Caki2 (cell line): ENCODE results near the gene ITGB2. TPM values are rescaled to one million over a fixed set of nuclear protein-coding genes. Genes with fewer than 3 reads are reported as not detected.

ENCODE experiments used
- DNase-seq: peaks from one replicate; pipeline ENCODE4 v3.0.0-alpha.2; 2015; ENCODE audit warnings: low read depth
- in situ Hi-C: cut with HindIII; loops from 2 replicates; pipeline ENCODE4 v1.10.0; 2016; ENCODE audit warnings: low sequenced_read_pairs, low pct_unique_long_range_greater_than_20kb, mixed read lengths
- total RNA-seq: library from RNA; depleted of rRNA; stranded (reverse); fragments of >200 nt; shearing (Covaris generic); gene quantifications from 2 replicates; pipeline ENCODE4 v1.2.3, GENCODE V29; 2014; ENCODE audit warnings: low replicate concordance

Gene ITGB2
- total RNA-seq, 1 experiment from 2014 or later: 11.9 TPM

DNA sequence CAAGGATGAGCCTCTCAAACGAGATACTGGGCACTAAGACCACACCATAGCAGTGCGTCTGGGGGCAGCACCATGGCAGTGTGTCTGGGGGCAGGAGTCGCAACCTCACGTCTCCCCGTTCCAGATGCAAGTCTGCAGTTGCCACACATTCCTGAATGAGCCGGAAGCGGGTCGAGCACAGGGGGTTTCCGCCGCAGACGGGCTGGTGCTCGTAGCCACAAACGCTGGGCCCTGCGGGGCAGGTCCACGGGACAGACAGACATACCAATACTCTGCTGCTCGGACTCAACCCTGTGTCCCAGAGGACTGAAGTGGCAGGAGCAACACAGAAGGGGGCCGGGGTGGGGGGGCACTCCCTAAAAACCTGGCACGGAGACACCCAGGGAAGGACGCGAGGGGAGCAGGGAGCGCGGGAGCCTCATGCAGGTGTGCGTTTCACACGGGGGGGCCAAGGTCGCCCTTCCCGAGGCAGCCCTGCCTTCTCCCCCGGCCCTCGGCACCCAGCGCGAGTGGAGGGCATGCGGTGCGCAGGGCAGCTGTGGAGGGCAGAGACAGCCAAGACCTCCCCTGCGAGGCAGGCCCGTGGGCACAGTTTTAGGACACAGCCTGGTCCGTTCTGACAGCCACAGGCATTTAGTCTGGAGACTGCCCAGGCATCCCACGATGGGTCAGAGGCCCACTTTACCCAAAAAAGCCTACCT is 71.7 kb downstream of the ITGB2 start:
- no peak for DNase-seq
- in situ Hi-C loops: no loop called here

DNA sequence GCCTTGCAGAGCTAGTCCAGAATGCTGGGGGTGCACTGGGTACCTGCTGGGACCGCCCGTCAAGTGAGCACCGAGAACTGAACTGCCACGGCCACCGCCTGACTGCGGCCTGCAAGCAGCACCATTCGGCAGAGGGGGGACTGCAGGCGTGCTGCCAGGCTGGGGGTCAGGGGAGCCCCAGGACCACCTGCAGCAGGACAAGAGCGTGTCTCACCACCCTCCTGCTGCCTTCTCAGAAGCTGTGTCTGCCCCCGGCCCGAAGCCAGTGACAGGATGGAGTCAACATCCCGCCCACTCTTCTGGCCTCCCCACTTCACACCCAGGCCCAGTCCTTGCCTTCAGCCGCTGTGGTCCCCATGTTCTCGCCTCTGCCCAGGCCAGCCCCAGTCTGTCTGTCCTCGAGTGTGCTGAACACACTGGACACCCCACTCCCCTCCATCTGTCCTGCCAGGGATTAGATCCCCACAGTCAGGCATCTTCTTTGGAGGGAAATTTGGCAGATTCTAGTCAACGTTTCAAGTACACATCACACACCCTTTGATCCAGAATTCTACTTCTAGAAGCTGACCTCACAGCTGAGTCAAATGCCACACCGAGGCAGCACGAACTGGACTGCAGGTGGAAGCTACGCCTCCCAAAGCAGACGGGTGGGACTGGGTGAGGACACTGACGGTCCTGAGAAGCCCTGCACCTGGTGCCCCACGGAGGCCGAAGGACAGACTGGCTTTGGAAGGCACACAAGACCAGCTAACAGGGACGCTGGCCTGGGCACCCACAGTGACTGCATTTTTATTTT is 73.2 kb downstream of the ITGB2 start:
- in situ Hi-C loops: no loop called here
- no peak for DNase-seq

DNA sequence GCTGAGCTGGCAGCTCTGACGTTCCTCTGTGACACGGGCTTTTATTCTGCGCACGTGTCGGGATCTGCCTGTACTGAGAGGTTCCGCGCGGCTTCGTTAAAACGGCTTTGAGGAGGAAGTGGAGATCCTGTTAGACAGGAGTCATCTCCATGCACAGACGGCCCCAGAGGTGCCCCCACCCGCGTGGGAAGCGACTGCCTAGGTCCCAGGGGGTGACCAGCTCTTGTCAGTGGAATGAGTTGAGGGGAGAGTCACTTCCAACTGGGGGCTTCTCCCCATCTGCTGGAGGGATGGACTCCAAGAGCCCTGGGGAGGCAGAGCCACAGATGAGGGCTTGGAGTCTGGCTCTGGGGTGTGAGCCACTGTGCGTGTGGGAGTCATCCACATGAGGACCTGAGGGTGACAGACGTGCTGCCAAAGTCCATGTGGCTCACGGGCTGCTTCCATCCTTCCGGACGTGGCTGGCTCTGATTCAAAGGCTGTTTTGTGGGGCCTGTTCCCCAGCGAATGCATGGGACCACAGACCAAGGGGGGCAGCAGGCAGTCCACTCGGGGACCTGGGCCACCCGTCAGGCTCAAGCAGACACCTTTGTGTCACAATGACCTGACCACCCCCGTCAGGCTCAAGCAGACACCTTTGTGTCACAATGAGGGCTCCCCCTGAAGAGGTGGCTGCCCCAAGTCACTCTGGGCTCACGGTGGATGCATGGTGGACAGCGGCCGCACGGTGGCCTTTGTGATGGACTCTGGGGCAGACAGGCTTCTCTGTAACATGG is 74.0 kb downstream of the ITGB2 start:
- in situ Hi-C loops: no loop called here
- no peak for DNase-seq

DNA sequence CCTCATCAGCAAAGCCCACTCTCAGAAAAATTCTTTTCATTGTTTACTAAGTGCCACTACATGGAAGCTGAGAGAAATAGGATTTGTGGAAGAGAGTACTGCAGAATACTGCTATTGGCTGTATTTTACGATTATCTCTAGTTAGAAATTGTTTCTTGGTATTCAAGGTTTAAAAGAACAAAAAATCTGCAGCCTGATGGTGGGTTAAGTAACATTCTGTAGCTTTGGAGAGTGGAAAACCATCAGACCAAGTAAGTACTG is 74.5 kb downstream of the ITGB2 start:
- no peak for DNase-seq
- in situ Hi-C loops: no loop called here

GRCh38 chr21:44845418-44846223 is 75.1 kb downstream of the ITGB2 start:
- DNase-seq: peak; percentile 68
- in situ Hi-C loops: no loop called here

DNA sequence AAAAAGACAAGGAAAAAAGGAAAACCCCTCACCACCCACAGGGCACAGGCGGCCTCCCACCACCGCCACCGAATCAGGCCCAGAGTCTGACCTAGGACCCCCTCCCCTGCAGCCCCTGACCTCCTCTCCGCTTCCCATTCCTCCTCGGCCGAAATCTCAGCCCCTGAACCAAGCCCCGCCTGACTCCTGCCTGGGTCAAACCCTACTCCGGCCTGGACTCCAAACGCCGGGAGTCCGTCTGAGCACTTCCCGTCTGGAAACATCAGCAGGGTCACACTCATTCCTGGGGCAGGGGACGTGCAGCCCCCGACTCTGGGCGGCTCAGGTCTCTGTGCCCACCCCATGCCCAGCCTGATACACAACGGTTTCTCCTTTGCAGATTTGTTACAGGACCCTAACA is 76.4 kb downstream of the ITGB2 start:
- no peak for DNase-seq
- in situ Hi-C loops: no loop called here

DNA sequence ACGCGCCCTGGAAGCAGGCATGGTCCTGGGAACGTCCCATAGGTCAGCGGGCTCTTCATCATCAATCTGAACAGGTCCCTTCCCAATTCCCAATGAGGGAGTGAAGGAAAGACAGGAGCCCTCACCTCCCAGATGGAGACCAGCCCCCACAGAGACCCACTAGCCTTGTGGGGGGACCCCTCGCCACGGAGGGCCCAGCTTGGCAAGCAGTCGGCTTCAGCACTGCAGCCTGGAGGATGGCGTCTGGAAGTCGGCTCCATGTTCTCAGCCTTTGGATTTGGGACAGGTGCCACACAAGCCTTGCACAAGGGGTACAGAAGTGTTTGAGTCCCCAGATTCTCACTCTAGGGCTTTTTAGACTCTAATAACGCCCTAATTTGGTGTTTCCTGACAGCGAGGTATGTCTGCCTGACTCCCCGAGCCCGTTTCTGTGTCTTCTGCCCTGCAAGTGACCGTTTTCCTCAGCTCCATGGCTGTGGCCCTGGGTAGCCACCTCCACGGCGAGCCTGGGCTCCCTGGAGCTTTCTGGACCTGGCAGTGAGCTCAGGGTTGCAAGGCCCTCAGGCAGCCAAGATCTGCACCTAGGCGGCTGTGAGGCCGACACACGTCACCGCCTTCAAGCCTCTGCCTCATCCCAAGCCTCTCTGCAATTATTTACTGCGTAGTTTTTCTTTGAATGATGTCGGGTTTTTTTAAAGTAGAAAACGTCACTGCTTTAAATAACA is 77.8 kb downstream of the ITGB2 start:
- in situ Hi-C loops: no loop called here
- no peak for DNase-seq

DNA sequence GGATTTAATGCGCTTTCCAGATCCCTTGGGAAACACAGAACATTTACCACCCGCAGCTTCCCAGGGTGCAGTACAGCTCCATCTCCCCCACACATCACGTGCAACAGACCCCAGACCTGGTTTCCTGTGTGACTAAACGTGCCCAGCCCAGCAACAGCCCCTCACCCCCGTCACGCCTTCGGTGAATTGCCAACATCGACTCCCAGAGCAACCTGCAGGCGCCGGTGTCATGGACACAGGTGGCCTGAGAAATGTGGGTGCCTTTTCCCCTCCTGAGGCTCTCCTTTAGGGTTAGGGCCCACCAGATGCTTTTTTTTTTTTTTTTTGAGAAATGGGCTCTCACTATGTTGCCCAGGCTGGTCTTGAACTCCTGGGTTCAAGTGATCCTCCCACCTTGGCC is 78.6 kb downstream of the ITGB2 start:
- in situ Hi-C loops: no loop called here
- no peak for DNase-seq

DNA sequence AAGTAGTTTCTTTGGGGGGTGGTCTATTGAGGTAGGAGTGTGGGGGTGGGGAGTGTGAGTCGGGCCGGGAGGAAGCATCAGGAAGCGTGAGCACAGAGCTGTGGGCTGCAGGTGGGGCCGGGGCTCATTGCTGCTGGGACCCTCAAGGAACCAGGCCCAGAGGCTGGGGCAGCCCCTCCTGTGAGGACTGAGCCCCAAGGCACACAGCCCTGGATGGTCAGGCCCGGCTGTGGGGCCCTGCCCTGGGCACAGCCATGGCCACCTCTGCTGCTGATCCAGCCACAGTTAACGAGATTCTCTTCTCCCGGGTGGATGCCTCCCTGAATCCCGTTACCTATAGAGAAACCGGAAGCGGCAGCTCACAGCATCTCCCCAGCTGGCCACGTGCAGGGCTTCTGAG is 79.9 kb downstream of the ITGB2 start:
- DNase-seq: no peak
- in situ Hi-C loops: no loop called here

GRCh38 chr21:44838951-44839350 is 81.7 kb downstream of the ITGB2 start:
- no peak for DNase-seq
- in situ Hi-C loops: no loop called here

DNA sequence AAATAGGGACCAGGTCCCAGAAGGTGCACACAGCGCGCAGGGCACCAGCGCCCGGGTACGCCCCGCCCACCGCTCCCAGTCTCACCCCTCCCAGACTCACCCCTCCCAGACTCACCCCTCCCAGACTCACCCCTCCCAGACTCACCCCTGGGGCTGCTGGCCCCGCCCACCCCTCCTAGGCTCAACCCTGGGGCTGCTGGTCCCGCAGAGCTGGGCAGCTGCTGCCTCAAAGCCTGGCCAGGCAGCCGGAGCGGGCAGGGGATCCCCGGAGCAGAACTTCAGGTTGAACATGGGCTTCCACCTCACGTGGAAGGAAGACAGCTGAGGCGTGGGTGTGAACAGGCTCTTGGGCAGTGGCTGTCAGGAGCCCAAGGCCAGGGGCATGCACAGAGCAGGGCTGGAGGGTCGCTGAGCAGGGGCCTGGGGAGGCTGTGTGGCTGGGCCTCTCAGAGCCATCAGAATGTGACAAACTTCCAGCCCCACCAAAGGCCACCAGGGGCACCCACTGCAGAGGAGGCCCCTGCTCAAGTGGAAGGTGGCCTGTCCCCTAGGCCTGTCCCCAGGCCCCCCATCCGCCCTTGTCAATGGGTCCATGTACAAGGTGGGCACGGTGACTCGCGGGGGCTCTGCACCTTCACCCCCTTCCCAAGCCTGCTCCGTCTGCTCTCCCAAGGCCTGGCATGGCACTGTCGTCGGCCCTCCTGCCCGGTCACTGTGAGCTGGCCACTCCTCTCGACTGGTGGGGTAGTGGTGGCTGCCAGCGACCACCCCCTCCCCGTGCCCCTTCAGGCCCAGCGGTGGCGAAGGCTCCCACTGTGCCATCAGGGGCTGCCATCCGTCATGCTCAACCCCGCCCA is 82.4 kb downstream of the ITGB2 start:
- DNase-seq: no peak
- in situ Hi-C loops: no loop called here

DNA sequence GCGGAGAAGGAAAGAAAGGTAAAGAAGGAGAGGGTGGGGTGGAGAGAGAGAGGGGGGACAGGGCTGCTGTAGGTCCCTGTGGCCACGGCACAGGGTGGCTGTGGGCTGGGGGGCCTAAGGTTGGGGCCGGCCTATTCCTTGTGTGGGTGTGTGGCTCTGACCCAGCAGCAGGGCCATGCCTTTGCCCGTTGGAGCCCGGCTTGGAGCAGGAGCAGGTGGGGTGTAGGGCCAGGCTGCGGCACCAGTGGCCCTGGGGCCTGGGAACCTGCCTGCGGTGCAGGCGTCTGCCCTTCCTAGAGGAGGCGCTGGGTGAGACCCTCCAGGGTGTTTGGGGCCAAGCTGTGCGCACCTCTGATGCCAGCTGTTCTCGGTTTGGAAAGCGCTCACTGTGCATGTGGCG is 83.2 kb downstream of the ITGB2 start:
- DNase-seq: no peak
- in situ Hi-C loops: no loop called here

DNA sequence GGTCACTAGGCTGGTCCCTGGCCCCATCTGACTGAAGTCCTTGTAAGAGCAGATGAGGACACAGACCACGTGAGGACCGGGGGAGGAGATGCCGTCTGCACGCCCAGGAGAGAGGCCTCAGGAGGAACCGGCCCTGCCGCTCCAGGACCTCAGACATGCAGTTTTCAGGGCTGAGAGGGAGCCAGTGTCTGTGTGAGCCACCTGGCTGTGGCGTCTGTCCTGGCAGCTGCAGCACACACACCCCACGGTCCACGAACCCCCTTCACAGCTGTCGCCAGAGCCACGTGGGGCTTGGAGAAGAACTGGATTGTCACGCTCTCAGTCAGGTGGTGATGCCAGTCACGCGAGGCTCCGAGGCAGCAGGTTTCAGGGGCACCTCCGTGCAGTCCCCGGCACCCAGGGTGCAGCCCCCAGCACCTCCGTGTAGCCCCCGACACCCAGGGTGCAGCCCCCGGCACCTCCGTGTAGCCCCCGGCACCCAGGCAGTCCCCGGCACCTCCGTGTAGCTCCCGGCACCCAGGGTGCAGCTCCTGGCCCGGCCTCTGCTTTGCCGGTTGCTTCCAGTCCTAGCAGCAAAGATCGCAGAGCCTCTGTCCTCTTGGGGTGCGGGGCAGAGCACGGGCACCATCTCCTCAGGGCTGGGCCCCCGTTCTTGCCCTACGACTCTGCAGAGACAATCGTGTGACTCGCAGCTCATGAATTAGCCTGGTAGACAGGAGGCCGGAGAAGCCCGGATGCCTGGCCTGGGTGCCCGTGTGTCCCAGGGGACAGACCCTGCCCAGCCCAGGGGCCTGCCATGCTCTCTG is 83.8 kb downstream of the ITGB2 start:
- in situ Hi-C loops: no loop called here

DNA sequence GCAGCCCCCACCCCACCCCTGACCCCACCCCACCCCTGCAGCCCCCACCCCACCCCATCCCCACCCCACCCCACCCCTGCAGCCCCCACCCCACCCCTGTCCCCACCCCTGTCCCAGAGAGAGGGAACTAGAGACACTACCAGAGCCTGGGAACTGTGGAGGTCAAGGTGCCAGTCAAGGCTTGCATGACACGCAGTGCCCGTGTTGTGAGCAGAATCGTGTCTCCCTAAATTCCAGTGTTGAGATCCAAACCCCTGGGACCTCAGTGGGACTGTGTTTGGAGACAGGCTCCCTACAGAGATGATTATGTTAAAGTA is 84.4 kb downstream of the ITGB2 start:
- in situ Hi-C loops: no loop called here
- DNase-seq: no peak

More for the DNA sequence above, 83.8 kb downstream of the ITGB2 start:
- DNase-seq: no peak
